ENCODE results near the gene IYD.
"Not testable (repeated sequence)": the region's sequence is repeated elsewhere in the genome, so short reads cannot be mapped to it uniquely, and the experiment has no call there.

Gene IYD

GRCh38 chr6:150430815-150431214 is 62.0 kb downstream of the IYD start:
- no peak for DNase-seq (ENCODE audit: low read depth, low spot score)

GRCh38 chr6:150435360-150435759 is 66.5 kb downstream of the IYD start:
- no peak for DNase-seq (ENCODE audit: low read depth, low spot score)

GRCh38 chr6:150435832-150436231 is 67.0 kb downstream of the IYD start:
- DNase-seq (ENCODE audit: low read depth, low spot score), result no peak

GRCh38 chr6:150439373-150439772 is 70.6 kb downstream of the IYD start:
- no peak for DNase-seq (ENCODE audit: low read depth, low spot score)

- DNase-seq (ENCODE audit: low read depth, low spot score), result no peak
Measured at GRCh38 chr6:150443621-150444020, 74.8 kb downstream of the IYD start.

GRCh38 chr6:150444308-150444707 is 75.5 kb downstream of the IYD start:
- DNase-seq (ENCODE audit: low read depth, low spot score), result no peak

- no peak for DNase-seq (ENCODE audit: low read depth, low spot score)
Measured at GRCh38 chr6:150445486-150445885, 76.7 kb downstream of the IYD start.

GRCh38 chr6:150448221-150448620 is 79.4 kb downstream of the IYD start:
- DNase-seq (ENCODE audit: low read depth, low spot score), result no peak

- not testable (repeated sequence) for DNase-seq (ENCODE audit: low read depth, low spot score)
Measured at GRCh38 chr6:150449055-150449454, 80.2 kb downstream of the IYD start.

GRCh38 chr6:150450918-150451317 is 82.1 kb downstream of the IYD start:
- no peak for DNase-seq (ENCODE audit: low read depth, low spot score)

GRCh38 chr6:150451807-150452427 is 83.1 kb downstream of the IYD start:
- no peak for DNase-seq (ENCODE audit: low read depth, low spot score)

GRCh38 chr6:150452428-150453243 is 83.8 kb downstream of the IYD start:
- DNase-seq (ENCODE audit: low read depth, low spot score), result no peak

GRCh38 chr6:150453357-150453756 is 84.5 kb downstream of the IYD start:
- no peak for DNase-seq (ENCODE audit: low read depth, low spot score)
